ENCODE data around the gene MMP25. TPM values are rescaled to one million over a fixed set of nuclear protein-coding genes. Genes with fewer than 3 reads are reported as not detected.
A peak's percentile ranks its signal among the peaks of the same experiment; 100 is the strongest.

The MMP25 gene
- total and polyA plus RNA-seq, 2 donors from 2014 or later: 0.65 to 1.7 TPM

- Histone ChIP-seq H3K36me3 (ENCODE audit: control insufficient read depth in 2 of 3, insufficient read depth in 3 of 3, low read length in 3 of 3) (peaks cover 2 to 5% (median 3%) of the 10 kb centered on the region in 3 donors), H3K9ac (ENCODE audit: low read length in 3 of 3) (no peak overlapping the region), H3K27me3 (ENCODE audit: control insufficient read depth, insufficient read depth, low read length) (peaks cover 17% of the 10 kb centered on the region), H3K27ac (ENCODE audit: low read depth in 2 of 2, low read length in 2 of 2) (no peak overlapping the region), H3K4me1 (ENCODE audit: control insufficient read depth in 2 of 3, insufficient read depth in 2 of 3, low read depth in 1 of 3, low read length in 3 of 3) (peaks cover 0 to 14% (median 13%) of the 10 kb centered on the region in 3 donors), H3K9me3 (ENCODE audit: control insufficient read depth in 2 of 3, insufficient read depth in 1 of 3, low read length in 3 of 3) (no peaks in the 10 kb centered on the region), H3K4me3 (ENCODE audit: low read length in 3 of 3) (no peak overlapping the region)
- FAIRE-seq (no peak), DNase-seq (peak in 1 of 5 donors; percentile 79)
- intact Hi-C loops (cut with DNase I): no loop called here
- TF ChIP-seq, protein P1, sequence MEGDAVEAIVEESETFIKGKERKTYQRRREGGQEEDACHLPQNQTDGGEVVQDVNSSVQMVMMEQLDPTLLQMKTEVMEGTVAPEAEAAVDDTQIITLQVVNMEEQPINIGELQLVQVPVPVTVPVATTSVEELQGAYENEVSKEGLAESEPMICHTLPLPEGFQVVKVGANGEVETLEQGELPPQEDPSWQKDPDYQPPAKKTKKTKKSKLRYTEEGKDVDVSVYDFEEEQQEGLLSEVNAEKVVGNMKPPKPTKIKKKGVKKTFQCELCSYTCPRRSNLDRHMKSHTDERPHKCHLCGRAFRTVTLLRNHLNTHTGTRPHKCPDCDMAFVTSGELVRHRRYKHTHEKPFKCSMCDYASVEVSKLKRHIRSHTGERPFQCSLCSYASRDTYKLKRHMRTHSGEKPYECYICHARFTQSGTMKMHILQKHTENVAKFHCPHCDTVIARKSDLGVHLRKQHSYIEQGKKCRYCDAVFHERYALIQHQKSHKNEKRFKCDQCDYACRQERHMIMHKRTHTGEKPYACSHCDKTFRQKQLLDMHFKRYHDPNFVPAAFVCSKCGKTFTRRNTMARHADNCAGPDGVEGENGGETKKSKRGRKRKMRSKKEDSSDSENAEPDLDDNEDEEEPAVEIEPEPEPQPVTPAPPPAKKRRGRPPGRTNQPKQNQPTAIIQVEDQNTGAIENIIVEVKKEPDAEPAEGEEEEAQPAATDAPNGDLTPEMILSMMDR (IDR thresholded peaks at IDR 0.05; ENCODE audit: borderline replicate concordance, extremely low read depth, insufficient read depth): no peak
Measured at GRCh38 chr16:3026609-3027488, 19.5 kb upstream of the MMP25 start.

- Histone ChIP-seq H3K9me3 (ENCODE audit: control insufficient read depth in 2 of 3, insufficient read depth in 1 of 3, low read length in 3 of 3) (no peaks in the 10 kb centered on the region), H3K4me3 (ENCODE audit: low read length in 3 of 3) (no peak overlapping the region), H3K27me3 (ENCODE audit: control insufficient read depth, insufficient read depth, low read length) (peaks cover 17% of the 10 kb centered on the region), H3K4me1 (ENCODE audit: control insufficient read depth in 2 of 3, insufficient read depth in 2 of 3, low read depth in 1 of 3, low read length in 3 of 3) (peaks cover 0 to 12% (median 10%) of the 10 kb centered on the region in 3 donors), H3K36me3 (ENCODE audit: control insufficient read depth in 2 of 3, insufficient read depth in 3 of 3, low read length in 3 of 3) (peaks cover 2 to 5% (median 3%) of the 10 kb centered on the region in 3 donors), H3K9ac (ENCODE audit: low read length in 3 of 3) (no peak overlapping the region), H3K27ac (ENCODE audit: low read depth in 2 of 2, low read length in 2 of 2) (no peak overlapping the region)
- TF ChIP-seq, protein P1 (IDR thresholded peaks at IDR 0.05; ENCODE audit: borderline replicate concordance, extremely low read depth, insufficient read depth): no peak
- peak in 1 of 5 donors; percentile 74 for DNase-seq
- intact Hi-C loops (cut with DNase I): no loop called here
- no peak for FAIRE-seq
Measured at GRCh38 chr16:3027489-3027795, 18.9 kb upstream of the MMP25 start.

GRCh38 chr16:3027983-3028715, 18.2 kb upstream of the MMP25 start:
- peaks cover 2 to 5% (median 3%) of the 10 kb centered on the region in 3 donors for H3K36me3 ChIP-seq (ENCODE audit: control insufficient read depth in 2 of 3, insufficient read depth in 3 of 3, low read length in 3 of 3)
- H3K4me1 ChIP-seq (ENCODE audit: control insufficient read depth in 2 of 3, insufficient read depth in 2 of 3, low read depth in 1 of 3, low read length in 3 of 3): peaks cover 0 to 5% (median 3%) of the 10 kb centered on the region in 3 donors
- no peak overlapping the region for H3K27ac ChIP-seq (ENCODE audit: low read depth in 2 of 2, low read length in 2 of 2)
- peaks cover 17% of the 10 kb centered on the region for H3K27me3 ChIP-seq (ENCODE audit: control insufficient read depth, insufficient read depth, low read length)
- intact Hi-C loops (cut with DNase I): no loop called here
- DNase-seq (peak; percentile 93 to 96 (median 94)), FAIRE-seq (no peak)
- TF ChIP-seq, protein P1 (IDR thresholded peaks at IDR 0.05; ENCODE audit: borderline replicate concordance, extremely low read depth, insufficient read depth): peak; percentile 81
- H3K9ac ChIP-seq (ENCODE audit: low read length in 3 of 3): no peak overlapping the region
- no peak overlapping the region for H3K4me3 ChIP-seq (ENCODE audit: low read length in 3 of 3)
- no peaks in the 10 kb centered on the region for H3K9me3 ChIP-seq (ENCODE audit: control insufficient read depth in 2 of 3, insufficient read depth in 1 of 3, low read length in 3 of 3)
